ENCODE measurements around the gene RPLP2.

DNA sequence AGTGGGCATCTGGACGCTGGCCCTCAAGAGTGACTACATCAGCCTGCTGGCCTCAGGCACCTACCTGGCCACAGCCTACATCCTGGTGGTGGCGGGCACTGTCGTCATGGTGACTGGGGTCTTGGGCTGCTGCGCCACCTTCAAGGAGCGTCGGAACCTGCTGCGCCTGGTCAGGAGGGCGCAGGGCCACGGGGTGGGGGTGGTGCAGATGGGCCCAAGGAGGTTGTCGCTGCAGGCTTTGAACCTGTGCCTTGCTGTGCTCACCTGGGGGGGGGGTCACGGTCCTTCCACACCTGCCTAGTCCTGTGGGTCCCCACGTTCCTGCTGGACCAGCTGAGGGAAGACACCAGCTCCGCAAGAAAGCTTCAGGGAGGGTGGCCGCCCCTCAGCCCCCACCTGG is 26.5 kb downstream of the RPLP2 start:
- TF ChIP-seq, protein P1, sequence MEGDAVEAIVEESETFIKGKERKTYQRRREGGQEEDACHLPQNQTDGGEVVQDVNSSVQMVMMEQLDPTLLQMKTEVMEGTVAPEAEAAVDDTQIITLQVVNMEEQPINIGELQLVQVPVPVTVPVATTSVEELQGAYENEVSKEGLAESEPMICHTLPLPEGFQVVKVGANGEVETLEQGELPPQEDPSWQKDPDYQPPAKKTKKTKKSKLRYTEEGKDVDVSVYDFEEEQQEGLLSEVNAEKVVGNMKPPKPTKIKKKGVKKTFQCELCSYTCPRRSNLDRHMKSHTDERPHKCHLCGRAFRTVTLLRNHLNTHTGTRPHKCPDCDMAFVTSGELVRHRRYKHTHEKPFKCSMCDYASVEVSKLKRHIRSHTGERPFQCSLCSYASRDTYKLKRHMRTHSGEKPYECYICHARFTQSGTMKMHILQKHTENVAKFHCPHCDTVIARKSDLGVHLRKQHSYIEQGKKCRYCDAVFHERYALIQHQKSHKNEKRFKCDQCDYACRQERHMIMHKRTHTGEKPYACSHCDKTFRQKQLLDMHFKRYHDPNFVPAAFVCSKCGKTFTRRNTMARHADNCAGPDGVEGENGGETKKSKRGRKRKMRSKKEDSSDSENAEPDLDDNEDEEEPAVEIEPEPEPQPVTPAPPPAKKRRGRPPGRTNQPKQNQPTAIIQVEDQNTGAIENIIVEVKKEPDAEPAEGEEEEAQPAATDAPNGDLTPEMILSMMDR (IDR thresholded peaks at IDR 0.05; ENCODE audit: poor library complexity): no peak
- TF ChIP-seq EZH2 (IDR thresholded peaks at IDR 0.05; ENCODE audit: borderline replicate concordance) (no peak), EZH2phosphoT487 (IDR thresholded peaks at IDR 0.05; ENCODE audit: low read depth, severe bottlenecking, unreplicated experiment) (no peak)
